GM19455 (cell line): ENCODE measurements around the gene GNAI3.
"Not testable (repeated sequence)": the region's sequence is repeated elsewhere in the genome, so short reads cannot be mapped to it uniquely, and the experiment has no call there.

Experiments used
- ATAC-seq: cut with Tn5 transposase; IDR thresholded peaks from one replicate; pipeline ENCODE4 v1.9.1; 2021; ENCODE audit not compliant: unreplicated experiment

Gene GNAI3

GRCh38 chr1:109657970-109658369 lies 109.6 kb downstream of the GNAI3 start:
- no peak for ATAC-seq

DNA sequence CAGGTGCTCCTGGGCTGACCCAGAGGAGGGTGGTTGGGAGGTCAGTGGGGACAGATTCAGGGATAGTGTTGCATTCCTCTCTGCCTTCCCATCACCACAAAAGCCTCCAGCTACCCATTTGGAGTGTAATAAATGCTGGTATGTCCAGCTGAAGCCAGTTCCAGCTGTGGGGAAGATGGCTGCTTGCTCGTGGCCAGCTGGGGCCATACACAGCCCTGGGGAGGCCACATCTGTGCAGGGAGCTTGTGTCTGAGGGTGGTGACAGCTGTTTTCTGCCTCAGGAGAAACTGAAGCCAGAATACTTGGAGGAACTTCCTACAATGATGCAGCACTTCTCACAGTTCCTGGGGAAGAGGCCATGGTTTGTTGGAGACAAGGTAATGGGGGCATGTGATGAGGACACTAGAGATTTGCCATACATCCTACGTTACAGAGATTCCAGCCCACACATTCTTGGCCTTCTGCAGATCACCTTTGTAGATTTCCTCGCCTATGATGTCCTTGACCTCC lies 110.2 kb downstream of the GNAI3 start:
- no peak for ATAC-seq

GRCh38 chr1:109659145-109659544 lies 110.7 kb downstream of the GNAI3 start:
- ATAC-seq: no peak

DNA sequence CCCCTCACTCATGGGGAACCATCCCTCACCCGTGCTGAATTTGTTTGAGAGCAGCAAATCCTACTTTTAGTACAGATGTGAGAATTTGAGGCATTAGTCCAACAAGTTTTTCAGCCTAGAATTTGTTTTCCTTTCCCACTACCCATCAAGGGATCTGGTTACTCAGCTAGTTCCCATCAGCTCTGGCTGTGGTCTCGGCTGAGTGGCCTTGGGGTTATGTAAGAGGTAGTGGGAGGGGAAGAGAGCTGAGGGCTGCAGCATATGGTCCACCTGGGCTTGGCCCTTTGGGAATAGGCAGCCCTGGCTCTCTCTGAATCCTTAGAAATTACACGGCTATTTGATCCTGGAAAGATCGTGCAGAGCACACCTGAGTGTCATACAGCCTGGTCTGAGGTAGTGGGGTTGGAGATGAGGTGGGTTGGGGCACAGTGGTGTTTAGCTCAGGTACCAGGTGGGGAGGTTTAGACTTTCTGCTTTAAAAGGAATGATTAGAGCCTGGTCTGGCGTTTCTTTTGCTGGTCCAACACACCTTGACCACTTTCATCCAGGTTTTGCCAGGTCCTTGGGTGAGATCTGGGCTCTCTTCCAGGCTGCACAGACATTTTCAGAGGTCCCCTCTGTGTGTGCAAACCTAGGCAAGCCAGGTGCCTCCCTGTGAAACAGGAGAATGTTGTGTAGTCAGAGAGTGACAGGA lies 111.7 kb downstream of the GNAI3 start:
- no peak for ATAC-seq

GRCh38 chr1:109660691-109661026 lies 112.2 kb downstream of the GNAI3 start:
- not testable (repeated sequence) for ATAC-seq

DNA sequence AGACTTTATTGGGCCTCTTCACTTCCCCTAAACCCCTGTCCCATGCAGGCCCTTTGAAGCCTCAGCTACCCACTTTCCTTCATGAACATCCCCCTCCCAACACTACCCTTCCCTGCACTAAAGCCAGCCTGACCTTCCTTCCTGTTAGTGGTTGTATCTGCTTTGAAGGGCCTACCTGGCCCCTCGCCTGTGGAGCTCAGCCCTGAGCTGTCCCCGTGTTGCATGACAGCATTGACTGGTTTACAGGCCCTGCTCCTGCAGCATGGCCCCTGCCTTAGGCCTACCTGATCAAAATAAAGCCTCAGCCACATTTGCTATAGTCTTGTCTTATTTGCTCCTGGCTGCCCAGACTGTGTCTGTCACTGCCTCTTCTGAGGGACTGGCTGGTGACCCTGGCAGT lies 113.0 kb downstream of the GNAI3 start:
- ATAC-seq: no peak

DNA sequence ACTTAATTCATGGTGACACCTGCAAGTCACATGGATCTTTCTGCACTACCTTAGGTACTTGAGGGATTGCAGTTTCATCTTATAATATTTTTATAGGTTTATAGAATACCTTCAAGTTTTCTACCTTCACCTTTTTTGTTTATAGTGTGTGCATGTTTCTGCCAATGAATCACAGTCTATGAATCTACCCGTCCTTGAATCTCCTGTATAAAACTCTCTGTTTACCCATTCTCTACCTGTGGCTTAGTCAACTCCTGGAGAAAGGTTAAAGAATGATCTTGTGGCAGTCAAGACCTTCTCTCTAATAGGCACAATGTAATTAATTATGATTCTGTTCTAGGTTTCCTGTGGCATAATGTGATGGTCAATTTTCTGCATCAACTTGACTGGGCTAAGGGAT lies 116.3 kb downstream of the GNAI3 start:
- ATAC-seq: no peak

GRCh38 chr1:109667452-109668122 lies 119.2 kb downstream of the GNAI3 start, which contains the start of gene GSTM2:
TSS of gene GSTM2 (plus strand) at chr1:109668057. CDS start at chr1:109668116, 59 bp downstream.
- peak; percentile 88 for ATAC-seq
